Muscle layer of colon (tissue), 2 donors: ENCODE measurements around the gene DIP2C.

Source experiments
- H3K27ac ChIP-seq: one replicate; pipeline ENCODE4 v1.7.0; 2013; ENCODE audit warnings: low read depth, mild to moderate bottlenecking, low read length, moderate library complexity
- H3K27me3 ChIP-seq, 2 donors: one replicate each; pipeline ENCODE4 v1.7.0; 2013; ENCODE audit warnings: low read length in 2 of 2, mild to moderate bottlenecking in 2 of 2; ENCODE audit not compliant: insufficient read depth in 2 of 2, control insufficient read depth in 1 of 2
- H3K36me3 ChIP-seq: one replicate; pipeline ENCODE4 v1.7.0; 2013; ENCODE audit warnings: mild to moderate bottlenecking, low read length; ENCODE audit not compliant: insufficient read depth
- H3K4me1 ChIP-seq: one replicate; pipeline ENCODE4 v1.7.0; 2013; ENCODE audit warnings: mild to moderate bottlenecking, low read length; ENCODE audit not compliant: insufficient read depth
- H3K4me3 ChIP-seq, 2 donors: one replicate each; pipeline ENCODE4 v1.7.0; 2013; ENCODE audit warnings: low read length in 2 of 2, low read depth in 1 of 2, mild to moderate bottlenecking in 1 of 2, moderate library complexity in 1 of 2
- H3K9ac ChIP-seq: one replicate; pipeline ENCODE4 v1.7.0; 2013; ENCODE audit warnings: low read length
- H3K9me3 ChIP-seq: one replicate; pipeline ENCODE4 v1.7.0; 2013; ENCODE audit warnings: mild to moderate bottlenecking, low read length
- donor health status: abdominal sarcoma.
- donor health status: Adenocarcinoma of cecum.

DIP2C gene

GRCh38 chr10:672203-672602 is 17.3 kb downstream of the DIP2C start:
- Histone ChIP-seq H3K36me3 (no peaks in the 10 kb centered on the region), H3K27ac (no peak overlapping the region), H3K9ac (no peak overlapping the region), H3K4me3 (peak overlapping the region in 1 of 2 donors; percentile 7), H3K27me3 (no peaks in the 10 kb centered on the region), H3K9me3 (no peaks in the 10 kb centered on the region), H3K4me1 (peaks cover 41% of the 10 kb centered on the region)

- no peaks in the 10 kb centered on the region for H3K27me3 ChIP-seq
- no peak overlapping the region for H3K27ac ChIP-seq
- no peak overlapping the region for H3K9ac ChIP-seq
- peaks cover 42% of the 10 kb centered on the region for H3K4me1 ChIP-seq
- no peaks in the 10 kb centered on the region for H3K9me3 ChIP-seq
- no peak overlapping the region for H3K4me3 ChIP-seq
- no peaks in the 10 kb centered on the region for H3K36me3 ChIP-seq
Measured at GRCh38 chr10:670990-671389, 18.5 kb downstream of the DIP2C start.

GRCh38 chr10:670038-670437 is 19.4 kb downstream of the DIP2C start:
- H3K27me3 ChIP-seq = no peaks in the 10 kb centered on the region
- no peak overlapping the region for H3K9ac ChIP-seq
- H3K4me1 ChIP-seq = peaks cover 47% of the 10 kb centered on the region
- H3K9me3 ChIP-seq = no peaks in the 10 kb centered on the region
- H3K4me3 ChIP-seq = no peak overlapping the region
- H3K27ac ChIP-seq = no peak overlapping the region
- H3K36me3 ChIP-seq = no peaks in the 10 kb centered on the region

- Histone ChIP-seq H3K36me3 (no peaks in the 10 kb centered on the region), H3K4me1 (peaks cover 50% of the 10 kb centered on the region), H3K9me3 (no peaks in the 10 kb centered on the region), H3K4me3 (no peak overlapping the region), H3K27ac (no peak overlapping the region), H3K9ac (no peak overlapping the region), H3K27me3 (no peaks in the 10 kb centered on the region)
Measured at GRCh38 chr10:668786-669485, 20.5 kb downstream of the DIP2C start.

- Histone ChIP-seq H3K27ac (no peak overlapping the region), H3K9ac (no peak overlapping the region), H3K36me3 (no peaks in the 10 kb centered on the region), H3K27me3 (no peaks in the 10 kb centered on the region), H3K9me3 (no peaks in the 10 kb centered on the region), H3K4me3 (no peak overlapping the region), H3K4me1 (peaks cover 50% of the 10 kb centered on the region)
Measured at GRCh38 chr10:667602-668143, 21.8 kb downstream of the DIP2C start.

- Histone ChIP-seq H3K4me1 (peaks cover 54% of the 10 kb centered on the region), H3K27ac (peak overlapping the region; percentile 45), H3K27me3 (no peaks in the 10 kb centered on the region), H3K4me3 (no peak overlapping the region), H3K9me3 (no peaks in the 10 kb centered on the region), H3K9ac (no peak overlapping the region), H3K36me3 (no peaks in the 10 kb centered on the region)
Measured at GRCh38 chr10:667096-667495, 22.4 kb downstream of the DIP2C start.

- peak overlapping the region; percentile 45 for H3K27ac ChIP-seq
Measured at GRCh38 chr10:666237-667012, 23.0 kb downstream of the DIP2C start.

GRCh38 chr10:665579-666091 is 23.8 kb downstream of the DIP2C start:
- Histone ChIP-seq H3K27ac (peak overlapping the region; percentile 59), H3K9me3 (no peaks in the 10 kb centered on the region), H3K36me3 (no peaks in the 10 kb centered on the region), H3K9ac (peak overlapping the region; percentile 16), H3K27me3 (no peaks in the 10 kb centered on the region), H3K4me3 (peak overlapping the region in 1 of 2 donors; percentile 42), H3K4me1 (peaks cover 69% of the 10 kb centered on the region)

More at GRCh38 chr10:666237-667012, 23.0 kb downstream of the DIP2C start:
- no peaks in the 10 kb centered on the region for H3K27me3 ChIP-seq
- no peaks in the 10 kb centered on the region for H3K9me3 ChIP-seq
- H3K4me1 ChIP-seq = peaks cover 61% of the 10 kb centered on the region
- peak overlapping the region in 1 of 2 donors; percentile 42 for H3K4me3 ChIP-seq
- no peaks in the 10 kb centered on the region for H3K36me3 ChIP-seq
- H3K9ac ChIP-seq = no peak overlapping the region

- Histone ChIP-seq H3K27me3 (no peaks in the 10 kb centered on the region), H3K4me3 (no peak overlapping the region), H3K27ac (peak overlapping the region; percentile 59), H3K4me1 (peaks cover 73% of the 10 kb centered on the region), H3K9ac (no peak overlapping the region), H3K36me3 (no peaks in the 10 kb centered on the region), H3K9me3 (no peaks in the 10 kb centered on the region)
Measured at GRCh38 chr10:664893-665292, 24.6 kb downstream of the DIP2C start.

GRCh38 chr10:664301-664700 is 25.2 kb downstream of the DIP2C start:
- Histone ChIP-seq H3K36me3 (no peaks in the 10 kb centered on the region), H3K9me3 (no peaks in the 10 kb centered on the region), H3K4me1 (peaks cover 69% of the 10 kb centered on the region), H3K9ac (peak overlapping the region; percentile 49), H3K27ac (peak overlapping the region; percentile 83), H3K4me3 (peak overlapping the region in 1 of 2 donors; percentile 12), H3K27me3 (no peaks in the 10 kb centered on the region)

- peaks cover 69% of the 10 kb centered on the region for H3K4me1 ChIP-seq
Measured at GRCh38 chr10:663831-664251, 25.6 kb downstream of the DIP2C start.

More at GRCh38 chr10:663831-664251, 25.6 kb downstream of the DIP2C start:
- Histone ChIP-seq H3K36me3 (no peaks in the 10 kb centered on the region), H3K9ac (peak overlapping the region; percentile 49), H3K27ac (peak overlapping the region; percentile 83), H3K9me3 (no peaks in the 10 kb centered on the region), H3K27me3 (no peaks in the 10 kb centered on the region), H3K4me3 (peak overlapping the region in 1 of 2 donors; percentile 12)
